KG1 (cell line): ENCODE data around the gene ARL5C.

ENCODE experiments used
- DNase-seq: peaks from one replicate; lab custom pipeline; 2025; lab: John Stamatoyannopoulos, UW

ARL5C gene

GRCh38 chr17:39107973-39108372 is 58.0 kb downstream of the ARL5C start:
- no peak for DNase-seq

- no peak for DNase-seq
Measured at GRCh38 chr17:39107155-39107554, 58.8 kb downstream of the ARL5C start.
